GM12878 (cell line): Measurements from ENCODE around the gene MED6. TPM values are rescaled to one million over a fixed set of nuclear protein-coding genes. Genes with fewer than 3 reads are reported as not detected.
A peak's percentile ranks its signal among the peaks of the same experiment; 100 is the strongest.

ENCODE experiments used
- CBFB ChIP-seq: IDR thresholded peaks from 2 replicates; pipeline ENCODE4 v1.6.1; 2016; ENCODE audit warnings: antibody characterized with exemption, low read depth
- CHD1 ChIP-seq: IDR thresholded peaks from 2 replicates; pipeline ENCODE4 v1.6.1; 2012; ENCODE audit warnings: low read depth, low read length, improper control_type of control experiment
- DPF2 ChIP-seq: fragments of 450-650 bp; IDR thresholded peaks from 2 replicates; pipeline ENCODE4 v1.6.1; 2017; ENCODE audit warnings: mild to moderate bottlenecking
- GATAD2B ChIP-seq: fragments of 450-650 bp; conservative IDR thresholded peaks from 2 replicates; pipeline ENCODE4 v1.6.1; 2017; ENCODE audit warnings: low read depth, mild to moderate bottlenecking, moderate library complexity
- IKZF1 ChIP-seq: fragments of 450-650 bp; conservative IDR thresholded peaks from 2 replicates; pipeline ENCODE4 v1.6.1; 2017; ENCODE audit warnings: antibody characterized with exemption, mild to moderate bottlenecking
- JUNB ChIP-seq: IDR thresholded peaks from 2 replicates; pipeline ENCODE4 v1.6.1; 2016; ENCODE audit warnings: antibody characterized with exemption, mild to moderate bottlenecking
- NKRF ChIP-seq: fragments of 450-650 bp; conservative IDR thresholded peaks from 2 replicates; pipeline ENCODE4 v1.6.1; 2017; ENCODE audit warnings: mild to moderate bottlenecking, moderate library complexity
- POLR2AphosphoS5 ChIP-seq: IDR thresholded peaks from 2 replicates; pipeline ENCODE4 v1.6.1; 2011; ENCODE audit warnings: mild to moderate bottlenecking, low read length, inconsistent platforms
- TAF1 ChIP-seq: IDR thresholded peaks from 2 replicates; pipeline ENCODE4 v1.6.1; 2011; ENCODE audit warnings: mild to moderate bottlenecking, low read depth, low read length, borderline replicate concordance
- TCF3 ChIP-seq: IDR thresholded peaks from 2 replicates; pipeline ENCODE4 v1.6.1; 2012; ENCODE audit warnings: low read depth, mild to moderate bottlenecking, low read length, borderline replicate concordance; ENCODE audit not compliant: insufficient read depth
- YY1 ChIP-seq: IDR thresholded peaks from 2 replicates; pipeline ENCODE4 v1.6.1; 2011; ENCODE audit warnings: low read depth, mild to moderate bottlenecking, low read length
- polyA plus RNA-seq, 11 experiments: library from polyadenylated mRNA; depleted of rRNA in 4 of 11; unstranded in 6 of 11; stranded (reverse) in 5 of 11; fragments of >200 nt; fragmentation: Nextera tagmentation in 4 of 11; fragmentation: Illumina TruSeq in 1 of 11; extraction: Ambion mirVana in 4 of 11; extraction: Trizol in 1 of 11; gene quantifications; 1 replicate in 1 of 11; 2 replicates in 10 of 11; pipeline versions ENCODE4 v1.2.1 to v1.2.3, GENCODE V29; 2011 to 2016; ENCODE audit warnings: inconsistent platforms in 2 of 11, missing spikeins in 2 of 11, low read depth in 1 of 11
- total RNA-seq, 4 experiments: library from RNA; depleted of rRNA in 3 of 4; stranded (reverse); fragments of >200 nt in 3 of 4; fragmentation: Illumina TruSeq in 1 of 4; extraction: Trizol in 1 of 4; gene quantifications; 2 replicates each; pipeline versions ENCODE4 v1.2.1 to v1.2.3, GENCODE V29; 2013 to 2021

MED6 gene
- total and polyA plus RNA-seq, 10 of the 15 experiments (the other 5 are each of a cell fraction or from before 2014, with no cell fraction given) = 29.2 to 74.9 (median 46.2) TPM

DNA sequence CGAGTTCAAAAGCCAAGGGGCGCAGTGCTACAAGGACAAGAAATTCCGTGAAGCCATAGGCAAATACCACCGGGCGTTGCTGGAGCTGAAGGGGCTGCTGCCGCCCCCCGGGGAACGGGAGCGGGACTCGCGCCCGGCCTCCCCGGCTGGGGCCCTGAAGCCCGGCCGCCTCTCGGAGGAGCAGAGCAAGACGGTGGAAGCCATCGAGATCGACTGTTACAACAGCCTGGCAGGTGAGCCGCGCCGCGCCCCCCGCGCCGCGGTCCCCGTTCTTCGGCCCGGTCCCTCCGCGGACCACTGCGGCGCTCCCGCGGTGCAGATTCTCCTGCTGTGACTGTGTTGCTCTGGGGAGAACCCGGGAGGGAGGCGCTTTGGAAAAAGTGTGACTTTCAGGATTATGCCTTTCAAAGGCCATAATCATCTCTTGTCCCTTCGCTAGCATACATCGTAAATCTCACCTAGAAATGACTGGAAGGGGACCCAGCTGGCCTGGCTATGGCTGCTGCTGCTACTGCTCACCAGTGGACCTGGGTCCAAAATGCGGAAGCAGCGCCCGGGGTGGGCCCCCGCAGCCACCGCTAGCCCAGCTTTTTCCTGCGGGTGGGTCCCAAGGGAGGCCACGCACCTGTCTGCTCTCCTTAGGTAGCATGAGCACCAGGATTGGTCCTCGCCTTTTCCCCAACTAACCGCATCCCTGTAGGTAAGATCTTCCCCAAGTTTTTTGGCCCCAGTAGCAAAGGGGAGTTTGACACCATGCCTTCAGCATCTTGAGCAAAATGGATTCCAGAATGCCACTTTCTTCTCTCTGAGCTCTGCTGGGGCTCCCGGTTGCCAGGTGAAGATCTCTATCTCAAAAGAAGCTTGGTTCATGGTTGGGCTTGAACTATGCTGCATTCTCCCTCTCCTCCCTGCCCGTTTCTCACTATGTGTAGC, 42.1 kb upstream of the MED6 start (continued):
- TF ChIP-seq NKRF (0 out of 2 replicates have a peak, but pooled peaks have one; percentile 18), YY1 (peak; percentile 75), IKZF1 (peak; percentile 77), TCF3 (peak; percentile 56; the same call in 1 of the 2 replicates), CHD1 (0 out of 2 replicates have a peak, but pooled peaks have one; percentile 55), CBFB (peak; percentile 39; the same call in 1 of the 2 replicates), JUNB (no peak), POLR2AphosphoS5 (peak; percentile 59), GATAD2B (peak; percentile 57; the same call in 1 of the 2 replicates), DPF2 (peak; percentile 35), TAF1 (peak; percentile 42; the same call in 1 of the 2 replicates)
